Raji (cell line): ENCODE measurements around the gene MORC2.

Source experiments
- POLR2A ChIP-seq: IDR thresholded peaks from 2 replicates; pipeline ENCODE4 v1.6.1; 2011; ENCODE audit warnings: low read depth, low read length, control low read depth; ENCODE audit not compliant: insufficient read depth

MORC2 gene

DNA sequence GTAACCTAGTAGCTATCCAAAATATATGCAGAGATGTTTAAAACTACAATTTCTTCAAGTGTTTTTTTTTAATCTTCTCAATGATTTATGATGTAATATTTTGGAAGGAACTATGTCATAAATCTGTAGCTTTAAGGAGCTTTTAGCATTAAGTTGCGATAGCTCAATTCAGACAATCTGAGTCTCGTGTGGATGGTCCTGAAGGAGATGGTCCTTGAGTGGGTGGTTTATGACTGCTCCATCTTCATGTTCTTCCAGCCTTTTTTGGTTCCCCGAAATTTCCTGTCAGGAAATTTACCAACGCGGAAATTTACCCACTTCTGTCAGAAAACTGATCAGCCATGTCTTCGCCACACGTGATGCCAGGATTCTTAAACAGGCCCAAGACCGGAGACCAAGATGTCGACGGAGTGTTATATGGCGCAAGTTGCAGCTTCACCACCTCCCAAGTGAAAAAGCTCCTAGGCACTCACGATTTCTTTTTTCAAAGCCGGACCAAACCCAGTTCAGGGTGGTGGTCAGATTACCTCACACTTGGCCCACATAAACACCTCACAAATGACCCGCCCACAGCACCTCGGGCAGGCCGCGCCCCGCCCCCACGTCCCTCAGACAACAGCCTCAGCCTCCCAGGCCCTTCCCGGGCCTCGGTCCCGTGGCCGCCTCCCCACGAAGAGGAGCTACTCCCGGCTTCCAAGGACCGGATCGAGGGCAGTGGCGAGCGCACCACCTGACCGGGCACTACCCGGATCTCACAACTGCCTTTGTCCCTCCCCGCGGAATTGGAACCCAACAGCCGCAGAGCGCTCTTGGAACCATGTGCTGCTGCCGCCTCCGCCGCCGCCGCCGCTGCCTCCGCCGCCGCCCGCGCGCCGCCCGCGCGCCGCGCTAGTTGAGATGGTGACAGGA, at the start of gene MORC2:
MORC2 (minus strand) TSS at position 760 of the 909 bp plus-strand sequence. CDS start 885 bp downstream, outside the sequence.
- TF ChIP-seq POLR2A = no peak

GRCh38 chr22:31005535-31005934, 37.0 kb upstream of the MORC2 start:
- no peak for TF ChIP-seq POLR2A

GRCh38 chr22:31001124-31001770, 32.7 kb upstream of the MORC2 start:
- no peak for TF ChIP-seq POLR2A

DNA sequence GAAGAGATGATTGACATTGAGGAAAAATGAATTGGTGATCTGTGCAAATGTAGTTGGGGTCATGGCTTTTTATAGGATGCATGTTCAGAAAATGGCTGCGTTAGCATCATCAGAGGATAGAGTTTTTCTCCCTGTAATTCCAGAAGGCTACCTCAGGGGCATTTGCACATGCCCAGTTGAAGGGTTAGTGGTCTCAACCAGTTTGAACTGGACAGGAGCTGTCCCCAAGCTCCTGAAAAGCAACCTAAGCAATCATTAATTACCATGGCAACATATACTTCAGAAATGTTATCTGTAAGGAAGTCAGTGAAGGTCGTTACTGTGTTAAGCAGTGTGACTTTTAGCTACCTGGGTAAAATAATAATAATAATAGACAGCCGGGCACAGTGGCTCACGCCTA, 29.8 kb upstream of the MORC2 start:
- TF ChIP-seq POLR2A = no peak

- no peak for TF ChIP-seq POLR2A
These were observed 27.9 kb upstream of the MORC2 start for GRCh38 chr22:30996462-30996861.

GRCh38 chr22:30994960-30995359, 26.4 kb upstream of the MORC2 start:
- TF ChIP-seq POLR2A = no peak

GRCh38 chr22:30992565-30992964, 24.0 kb upstream of the MORC2 start:
- no peak for TF ChIP-seq POLR2A

DNA sequence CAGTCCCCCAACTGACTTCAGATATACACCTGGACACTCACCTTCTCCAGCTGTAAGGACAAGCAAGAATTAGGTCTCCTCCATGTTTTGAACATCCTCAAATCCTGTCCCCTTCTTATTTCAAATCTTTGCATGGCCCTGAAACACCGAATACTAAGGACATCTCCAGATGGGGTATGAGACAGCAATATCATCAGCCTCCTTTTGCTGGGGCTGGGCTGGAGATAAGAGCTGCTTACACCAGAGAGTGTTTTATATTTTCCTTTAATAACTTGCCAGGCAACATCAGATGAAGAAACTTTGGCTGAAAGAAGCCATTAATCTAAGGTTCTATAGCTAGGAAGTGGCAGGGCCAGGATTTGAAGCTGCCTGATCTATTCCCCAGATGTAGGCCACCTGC, 22.1 kb upstream of the MORC2 start:
- no peak for TF ChIP-seq POLR2A

DNA sequence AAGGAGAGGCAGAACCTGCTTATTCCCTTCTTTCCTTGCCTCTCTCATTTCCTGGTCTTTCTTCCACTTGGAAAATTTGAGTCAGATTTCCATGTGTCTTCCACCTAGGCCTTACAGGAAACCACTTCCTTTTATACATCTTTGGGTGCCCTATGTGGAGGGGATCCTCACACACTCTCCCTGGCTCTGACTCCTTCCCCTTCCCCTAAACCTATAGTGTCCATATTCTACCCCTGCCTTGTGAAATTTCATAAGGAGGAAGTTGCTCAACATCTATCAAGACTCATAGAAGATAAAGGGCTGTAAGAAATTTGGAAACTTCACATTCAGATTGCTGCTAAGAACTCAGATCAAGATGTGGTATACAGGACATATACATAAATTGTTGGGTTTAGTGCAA, 20.9 kb upstream of the MORC2 start:
- TF ChIP-seq POLR2A = no peak

- TF ChIP-seq POLR2A = no peak
These were observed 17.1 kb upstream of the MORC2 start for GRCh38 chr22:30985561-30986208.

GRCh38 chr22:30984317-30984716, 15.7 kb upstream of the MORC2 start:
- TF ChIP-seq POLR2A = no peak

DNA sequence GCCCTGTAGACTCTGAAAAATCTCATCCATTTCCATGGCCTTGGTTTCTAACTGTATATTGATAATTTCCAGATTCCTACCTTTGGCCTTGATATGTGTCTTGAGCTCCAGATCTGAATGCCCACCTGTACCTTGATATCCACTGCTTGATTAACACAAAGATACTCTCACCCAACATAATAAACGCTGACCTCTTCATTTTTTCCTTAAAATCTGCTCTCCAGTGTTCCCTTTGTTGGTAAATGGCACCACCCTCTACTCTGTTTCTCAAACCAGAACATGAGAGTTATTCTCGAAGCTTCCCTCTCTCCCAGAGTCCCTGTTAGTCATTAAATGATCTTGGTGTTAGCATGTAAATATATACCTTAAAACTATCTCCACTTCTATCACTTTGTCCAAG, 13.9 kb upstream of the MORC2 start:
- no peak for TF ChIP-seq POLR2A

GRCh38 chr22:30979932-30980331, 11.4 kb upstream of the MORC2 start:
- no peak for TF ChIP-seq POLR2A

- no peak for TF ChIP-seq POLR2A
These were observed 9.9 kb upstream of the MORC2 start for GRCh38 chr22:30978304-30978962.

DNA sequence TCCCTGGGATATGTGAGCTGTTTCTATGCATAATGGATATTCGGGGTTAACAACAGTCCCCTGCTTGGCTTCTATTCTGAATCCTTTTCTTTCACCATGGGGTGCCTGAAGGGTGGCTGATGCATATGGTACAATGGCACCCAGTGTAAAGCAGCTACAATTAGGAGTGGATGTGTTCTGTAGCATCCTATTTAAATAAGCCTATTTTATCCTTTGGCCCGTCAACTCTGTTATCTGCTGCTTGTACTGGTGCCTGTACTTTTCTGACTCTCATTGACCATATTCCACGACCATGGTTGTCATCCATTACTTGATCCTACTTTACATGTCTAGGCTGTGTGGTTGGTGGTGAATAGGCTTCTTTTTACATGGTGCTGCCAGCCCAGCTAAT, 1.8 kb upstream of the MORC2 start:
- no peak for TF ChIP-seq POLR2A
